HTERT RPE-1 (cell line): Measurements from ENCODE around the gene TPCN2.
"Not testable (repeated sequence)": the region's sequence is repeated elsewhere in the genome, so short reads cannot be mapped to it uniquely, and the experiment has no call there.

ENCODE experiments used
- in situ Hi-C: fragments of 300-500 bp; cut with MboI; formaldehyde crosslinking; loops from 4 replicates; pipeline ENCODE4 v1.14.3; 2020; ENCODE audit warnings: low sequenced_read_pairs

Gene TPCN2

GRCh38 chr11:69073469-69073868, 24.7 kb downstream of the TPCN2 start:
- in situ Hi-C loops, result no loop called here

DNA sequence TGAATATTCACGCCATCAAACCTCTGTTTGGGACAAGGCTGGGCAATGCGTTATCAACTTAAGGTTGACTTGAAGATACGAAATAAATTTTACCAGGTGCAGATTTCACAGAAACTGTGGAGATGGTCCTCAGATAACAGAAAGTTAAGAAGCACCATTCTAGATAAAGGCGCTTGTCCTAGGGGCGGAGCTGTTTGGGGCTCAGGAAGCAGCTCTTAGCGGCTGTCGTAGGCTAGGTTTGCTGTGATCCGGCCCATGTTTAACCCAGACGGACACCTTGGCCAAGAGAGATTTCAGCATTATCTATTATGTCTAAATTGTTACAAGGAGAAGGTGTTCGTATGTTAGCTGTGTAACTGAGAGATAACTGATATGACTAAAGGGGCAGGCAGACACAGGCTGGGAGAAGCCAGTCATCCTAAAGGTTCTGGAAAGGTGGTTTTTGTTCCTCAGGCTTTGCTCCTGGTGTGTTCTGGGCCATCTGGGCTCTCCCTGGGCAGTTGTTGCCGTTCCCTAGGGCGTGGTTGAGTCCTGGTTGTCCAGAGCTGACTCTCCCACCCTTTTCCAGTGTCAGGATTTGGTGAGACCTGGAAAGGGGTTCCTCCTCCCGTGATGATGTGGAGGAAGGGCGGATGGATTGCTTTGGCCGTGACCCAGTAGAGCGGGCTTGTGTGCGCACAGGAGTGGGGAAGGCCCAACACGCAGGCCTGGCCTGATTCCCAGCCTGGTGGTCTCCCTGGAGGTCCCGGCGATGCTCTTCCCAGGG, 25.8 kb downstream of the TPCN2 start:
- in situ Hi-C loops, result no loop called here

GRCh38 chr11:69075421-69076128, 26.8 kb downstream of the TPCN2 start:
- in situ Hi-C loops, result no loop called here

GRCh38 chr11:69076129-69076791, 27.5 kb downstream of the TPCN2 start:
- in situ Hi-C loops, result no loop called here

GRCh38 chr11:69076977-69077376, 28.2 kb downstream of the TPCN2 start:
- in situ Hi-C loops, result not testable (repeated sequence)

DNA sequence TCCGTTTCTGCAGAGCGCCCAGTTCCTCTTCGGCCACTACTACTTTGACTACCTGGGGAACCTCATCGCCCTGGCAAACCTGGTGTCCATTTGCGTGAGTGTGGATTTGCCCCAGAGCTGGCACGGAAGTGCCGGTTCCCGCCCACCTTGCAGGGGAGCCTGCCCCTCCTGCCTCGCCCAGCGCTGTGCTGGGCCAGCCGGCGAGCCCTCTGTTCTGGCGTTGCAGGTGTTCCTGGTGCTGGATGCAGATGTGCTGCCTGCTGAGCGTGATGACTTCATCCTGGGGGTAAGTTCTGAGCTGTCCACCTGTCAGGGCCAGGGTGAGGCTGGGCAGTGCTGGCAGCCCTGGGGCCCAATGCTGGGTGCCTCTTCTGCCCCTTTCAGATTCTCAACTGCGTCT, 29.8 kb downstream of the TPCN2 start:
- in situ Hi-C loops, result no loop called here

DNA sequence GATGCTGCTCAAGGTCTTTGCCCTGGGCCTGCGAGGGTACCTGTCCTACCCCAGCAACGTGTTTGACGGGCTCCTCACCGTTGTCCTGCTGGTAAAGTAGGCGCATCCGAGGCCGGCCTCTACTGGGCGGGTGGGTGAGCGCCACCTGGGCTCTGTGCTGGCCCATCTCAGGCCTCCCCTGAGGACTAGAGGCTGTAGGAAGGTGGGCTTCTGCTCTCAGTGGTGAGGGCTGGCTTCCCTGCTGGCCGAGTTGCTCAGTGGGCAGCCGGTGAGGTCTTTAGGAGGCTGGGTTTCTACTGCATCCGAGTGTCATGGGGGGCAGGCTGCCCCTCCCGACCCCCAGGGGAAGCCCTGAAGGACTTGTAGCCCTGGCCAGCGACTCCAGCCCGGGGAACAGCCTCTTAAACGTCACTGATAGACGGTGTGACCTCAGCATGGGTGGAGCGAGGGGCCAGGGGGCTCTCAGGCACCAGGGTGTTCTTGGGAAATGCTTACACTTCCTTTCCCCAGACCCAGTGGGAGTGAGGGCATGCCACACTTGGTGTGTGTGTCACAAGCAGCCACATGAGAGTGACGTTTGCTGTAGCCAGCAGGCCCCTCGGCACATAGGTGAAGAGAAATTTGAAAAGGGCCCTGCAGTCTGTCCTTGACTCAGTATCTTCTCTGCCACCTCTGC, 30.3 kb downstream of the TPCN2 start:
- in situ Hi-C loops, result no loop called here

DNA sequence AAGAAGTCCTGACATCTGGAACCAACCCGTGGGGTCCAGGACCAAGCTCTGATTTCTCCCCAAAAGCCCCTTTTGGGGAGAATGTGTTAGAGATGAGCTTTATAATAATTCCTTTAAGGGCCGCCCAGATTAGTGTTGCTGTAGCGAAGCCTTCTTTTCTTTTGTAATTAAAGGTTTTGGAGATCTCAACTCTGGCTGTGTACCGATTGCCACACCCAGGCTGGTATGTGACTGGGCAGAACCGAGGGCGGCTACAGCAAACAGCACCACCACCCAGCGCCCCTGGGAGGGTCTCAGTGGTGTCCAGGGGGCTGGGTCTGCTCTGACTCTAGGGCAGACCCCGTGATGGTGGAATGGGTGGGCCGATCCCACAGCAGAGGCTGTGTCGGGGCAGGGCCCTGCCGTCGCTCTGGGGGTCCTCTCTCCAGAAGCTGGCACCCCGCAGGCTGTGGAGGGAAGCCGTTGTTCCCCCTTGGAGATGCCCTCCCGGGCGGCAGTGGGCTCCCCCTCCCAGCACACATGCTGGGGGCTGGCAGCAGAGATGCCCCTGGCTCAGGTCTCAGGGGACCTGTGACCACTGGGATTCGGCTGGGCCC, 31.0 kb downstream of the TPCN2 start:
- in situ Hi-C loops, result no loop called here

DNA sequence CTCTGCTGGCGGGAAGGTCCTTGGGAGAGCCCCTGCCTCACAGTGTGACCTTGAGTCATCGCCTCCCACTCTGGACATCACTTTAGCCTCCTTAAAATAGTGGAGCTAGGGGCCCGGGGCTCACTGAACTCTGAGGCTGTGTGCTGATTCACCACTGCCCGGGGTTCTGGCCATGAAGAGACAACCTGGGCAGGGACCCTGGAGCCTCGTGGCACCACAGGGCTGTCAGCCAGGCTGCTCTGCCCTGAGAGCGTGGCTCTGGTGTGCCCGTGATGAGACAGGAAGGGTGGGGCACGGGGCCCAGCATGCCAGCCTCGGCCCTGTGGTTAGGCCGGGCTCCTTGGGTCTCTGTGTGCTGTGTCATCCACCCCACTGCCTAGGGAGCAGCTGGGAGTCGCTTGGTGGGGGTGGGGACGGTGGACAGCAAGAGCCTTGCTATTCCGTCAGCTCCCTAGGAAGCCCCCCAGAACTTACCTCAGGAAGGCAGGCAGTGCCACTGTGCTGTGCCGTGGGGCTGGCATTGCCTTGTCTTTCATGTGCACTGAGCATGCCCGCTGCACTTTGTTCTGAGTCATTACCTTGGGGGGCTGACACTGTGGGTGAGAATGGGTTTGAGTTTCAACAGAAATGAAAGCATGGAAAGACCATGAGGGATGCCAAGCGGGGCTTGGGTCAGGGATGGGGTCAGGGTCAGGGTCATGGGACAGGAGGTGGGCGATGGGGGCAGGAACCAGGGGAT, 31.7 kb downstream of the TPCN2 start:
- in situ Hi-C loops, result no loop called here

DNA sequence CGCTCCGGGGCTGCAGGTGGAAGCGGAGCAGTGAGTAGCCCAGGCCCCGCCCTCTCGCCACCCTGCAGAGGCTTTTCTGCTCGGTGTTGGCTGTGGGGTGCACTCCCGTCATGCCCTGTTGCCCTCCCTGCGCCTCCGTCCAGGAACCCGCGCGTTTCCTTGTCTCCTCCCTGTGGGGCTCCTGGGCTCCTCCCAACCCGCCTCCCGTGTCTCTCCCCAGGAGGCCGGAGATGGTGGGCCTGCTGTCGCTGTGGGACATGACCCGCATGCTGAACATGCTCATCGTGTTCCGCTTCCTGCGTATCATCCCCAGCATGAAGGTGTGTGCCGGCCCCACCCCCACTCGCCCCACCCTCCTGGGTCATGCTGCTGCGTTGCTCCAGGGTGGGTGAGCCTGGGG, 32.4 kb downstream of the TPCN2 start:
- in situ Hi-C loops, result no loop called here

DNA sequence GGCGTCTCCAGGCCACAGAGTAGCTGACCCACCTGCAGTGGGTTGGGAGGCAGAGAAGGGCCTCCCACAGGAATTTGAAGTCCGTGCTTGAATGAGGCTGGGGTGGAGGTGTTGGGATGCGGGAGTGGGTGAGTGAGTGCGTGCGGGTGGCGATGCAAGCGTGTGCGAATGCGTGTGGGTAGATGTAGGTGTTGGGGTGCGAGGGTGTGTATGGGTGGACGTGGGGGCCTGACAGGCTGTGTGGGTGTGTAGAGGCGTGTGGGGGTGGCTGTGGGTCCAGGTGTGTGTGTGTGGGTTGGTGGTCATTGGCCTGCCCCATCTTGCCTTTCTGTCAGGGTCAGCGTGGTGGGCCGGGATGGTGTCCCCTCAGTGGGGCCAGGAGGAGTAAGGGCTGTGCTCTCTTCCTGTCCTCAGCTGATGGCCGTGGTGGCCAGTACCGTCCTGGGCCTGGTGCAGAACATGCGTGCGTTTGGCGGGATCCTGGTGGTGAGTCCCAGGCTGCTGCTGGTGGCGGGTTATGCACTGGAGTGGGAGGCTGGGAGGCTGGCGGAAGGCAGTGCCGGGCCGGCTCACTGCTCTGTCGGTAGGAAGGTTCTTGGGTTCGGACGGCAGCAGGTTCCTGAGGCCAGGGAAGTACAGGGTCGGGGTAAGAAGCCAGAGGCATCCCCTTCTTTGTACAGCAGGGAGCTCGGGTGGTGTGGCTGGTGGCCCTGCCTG, 35.0 kb downstream of the TPCN2 start:
- in situ Hi-C loops, result no loop called here

- in situ Hi-C loops, result no loop called here
Observed at GRCh38 chr11:69084371-69084770, 35.6 kb downstream of the TPCN2 start.

DNA sequence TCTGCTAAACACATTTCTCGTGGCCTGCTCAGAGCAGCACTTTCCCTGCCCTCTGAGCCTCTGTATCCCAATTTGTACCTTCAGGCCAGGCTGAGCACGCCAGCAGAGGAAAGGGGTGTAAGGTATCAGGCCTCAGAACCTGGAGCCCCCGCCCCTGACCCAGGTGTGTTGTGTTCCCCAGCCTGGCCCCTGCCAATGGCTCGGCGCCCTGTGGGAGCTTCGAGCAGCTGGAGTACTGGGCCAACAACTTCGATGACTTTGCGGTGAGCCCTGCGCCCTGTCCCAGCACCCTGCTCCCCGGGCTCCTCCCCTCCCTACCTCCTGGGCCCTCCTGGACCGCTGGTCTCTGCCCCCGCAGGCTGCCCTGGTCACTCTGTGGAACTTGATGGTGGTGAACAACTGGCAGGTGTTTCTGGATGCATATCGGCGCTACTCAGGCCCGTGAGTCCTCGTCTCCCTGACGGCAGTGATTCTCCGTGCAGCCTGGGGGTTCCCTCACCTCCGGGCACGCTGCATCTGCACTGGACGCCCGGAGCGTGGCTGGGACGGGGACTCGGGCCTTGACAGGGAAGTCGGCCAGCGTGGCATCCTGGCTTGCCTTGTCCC, 36.9 kb downstream of the TPCN2 start:
- in situ Hi-C loops, result no loop called here

DNA sequence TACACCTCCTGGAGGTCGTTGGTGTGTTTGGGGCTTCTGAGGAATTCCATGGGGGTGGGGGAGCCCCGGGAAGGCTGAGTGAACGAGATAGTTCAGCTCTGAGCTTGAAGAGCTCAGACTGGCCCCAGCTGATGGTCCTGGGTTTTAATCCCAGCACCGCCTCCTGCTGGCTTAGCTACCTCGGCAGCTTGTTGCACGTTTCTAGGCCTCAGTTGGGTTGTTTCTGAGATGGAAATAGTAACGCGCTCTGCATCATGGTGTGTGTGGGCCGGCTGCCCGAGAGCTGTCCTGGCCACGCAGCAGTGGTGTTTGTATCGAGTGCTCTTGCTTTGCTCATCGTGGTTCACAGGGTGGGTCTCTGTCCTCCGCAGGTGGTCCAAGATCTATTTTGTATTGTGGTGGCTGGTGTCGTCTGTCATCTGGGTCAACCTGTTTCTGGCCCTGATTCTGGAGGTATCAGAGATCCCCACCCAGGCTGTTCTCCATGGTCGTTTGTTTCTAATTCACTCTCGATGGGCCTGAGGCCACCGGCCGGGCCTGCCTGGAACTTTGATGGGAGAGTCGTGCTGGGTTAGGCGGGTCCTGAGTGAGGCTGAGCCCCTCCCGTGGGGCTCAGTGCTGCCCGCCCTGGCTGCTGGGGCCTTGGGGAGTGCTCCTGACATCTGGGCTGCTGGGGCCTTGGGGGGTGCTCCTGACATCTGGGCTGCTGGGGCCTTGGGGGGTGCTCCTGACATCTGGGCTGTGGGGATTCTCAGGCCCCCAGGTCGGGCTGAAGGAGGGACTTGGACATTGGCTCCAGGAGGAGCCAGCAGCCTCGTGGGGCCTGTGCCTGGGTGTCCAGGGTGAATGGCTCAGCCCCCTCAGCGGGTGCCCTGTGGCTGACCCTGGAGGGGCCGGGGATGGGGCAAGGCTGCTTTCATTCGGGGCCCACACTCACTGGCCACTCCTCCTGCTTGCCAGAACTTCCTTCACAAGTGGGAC, 37.7 kb downstream of the TPCN2 start:
- in situ Hi-C loops, result no loop called here

GRCh38 chr11:69087133-69087524, 38.4 kb downstream of the TPCN2 start:
- in situ Hi-C loops, result no loop called here

GRCh38 chr11:69087811-69088210, 39.1 kb downstream of the TPCN2 start:
- in situ Hi-C loops, result no loop called here

DNA sequence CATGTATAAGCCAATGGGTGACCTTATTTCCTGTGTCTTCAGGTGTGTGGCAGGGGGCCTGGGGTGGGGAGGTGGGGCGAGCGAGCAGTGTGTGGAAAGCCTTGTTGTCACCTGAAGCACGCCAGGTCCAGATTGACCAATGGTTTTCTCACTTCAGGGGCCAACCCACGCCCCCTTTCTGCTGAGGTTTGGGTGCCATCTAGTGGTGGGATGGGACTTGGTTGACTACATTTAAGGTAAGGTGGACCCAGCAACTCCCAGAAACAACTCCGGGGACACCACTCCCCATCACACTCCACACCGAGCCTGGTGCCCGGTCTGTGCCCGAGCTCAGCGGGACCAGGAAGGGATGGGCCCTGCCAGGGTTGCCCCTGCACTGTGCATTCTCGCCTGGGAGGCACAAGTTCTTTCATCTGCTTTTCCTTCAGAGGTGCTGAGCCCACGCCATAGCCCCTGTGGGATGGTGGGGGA, 40.0 kb downstream of the TPCN2 start:
- in situ Hi-C loops, result no loop called here

DNA sequence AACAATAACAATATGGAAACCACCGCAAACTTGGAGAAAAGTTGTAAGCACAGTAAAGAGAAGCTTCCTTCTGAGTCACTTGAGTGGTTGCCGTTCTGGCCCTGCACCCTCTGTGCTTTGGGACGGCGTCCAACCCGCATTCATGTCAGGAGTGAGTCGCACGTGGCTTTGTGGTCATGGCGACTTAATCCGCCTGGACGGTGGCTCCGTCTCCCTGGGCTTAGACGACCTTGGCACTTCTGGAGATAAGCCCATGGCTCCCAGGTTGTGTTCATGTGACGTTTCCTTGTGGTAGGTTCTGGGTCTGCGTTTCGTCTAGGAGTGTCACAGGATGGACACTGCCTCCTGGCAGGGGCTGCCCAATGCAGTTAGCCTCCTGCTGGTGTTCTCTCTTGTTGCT, 40.5 kb downstream of the TPCN2 start:
- in situ Hi-C loops, result no loop called here
